NCI-H226 (cell line): Measurements from ENCODE around the gene RUNX2.

Source experiments
- DNase-seq: peaks from one replicate; pipeline ENCODE4 v3.0.0-alpha.2; 2015

RUNX2 gene

GRCh38 chr6:45630801-45631200 is 302.7 kb downstream of the RUNX2 start:
- DNase-seq = no peak

GRCh38 chr6:45631396-45631795 is 303.3 kb downstream of the RUNX2 start:
- no peak for DNase-seq

GRCh38 chr6:45633272-45633908 is 305.3 kb downstream of the RUNX2 start:
- DNase-seq = no peak

GRCh38 chr6:45634231-45634630 is 306.1 kb downstream of the RUNX2 start:
- no peak for DNase-seq

GRCh38 chr6:45635284-45635867 is 307.2 kb downstream of the RUNX2 start:
- DNase-seq = no peak

- no peak for DNase-seq
These were observed 308.9 kb downstream of the RUNX2 start for GRCh38 chr6:45637056-45637455.

- no peak for DNase-seq
These were observed 309.6 kb downstream of the RUNX2 start for GRCh38 chr6:45637611-45638257.

GRCh38 chr6:45640081-45640491 is 312.0 kb downstream of the RUNX2 start:
- DNase-seq = peak; percentile 71

- DNase-seq = no peak
These were observed 312.7 kb downstream of the RUNX2 start for GRCh38 chr6:45640811-45641210.

- no peak for DNase-seq
These were observed 314.4 kb downstream of the RUNX2 start for GRCh38 chr6:45642331-45643125.

GRCh38 chr6:45643126-45643525 is 315.0 kb downstream of the RUNX2 start:
- DNase-seq = no peak

- no peak for DNase-seq
These were observed 316.6 kb downstream of the RUNX2 start for GRCh38 chr6:45644720-45645119.

GRCh38 chr6:45645302-45645701 is 317.2 kb downstream of the RUNX2 start:
- DNase-seq = no peak

- DNase-seq = no peak
These were observed 319.5 kb downstream of the RUNX2 start for GRCh38 chr6:45647341-45648261.

GRCh38 chr6:45648262-45648620 is 320.1 kb downstream of the RUNX2 start:
- DNase-seq = no peak

- DNase-seq = peak; percentile 96
These were observed 322.5 kb downstream of the RUNX2 start for GRCh38 chr6:45650524-45651135.

- no peak for DNase-seq
These were observed 323.2 kb downstream of the RUNX2 start for GRCh38 chr6:45651301-45651700.

GRCh38 chr6:45652416-45652815 is 324.3 kb downstream of the RUNX2 start:
- DNase-seq = no peak

- no peak for DNase-seq
These were observed 325.2 kb downstream of the RUNX2 start for GRCh38 chr6:45653117-45653883.

GRCh38 chr6:45654673-45655072 is 326.5 kb downstream of the RUNX2 start:
- DNase-seq = no peak

GRCh38 chr6:45655745-45656476 is 327.8 kb downstream of the RUNX2 start:
- DNase-seq = peak; percentile 99
